Coronary artery (tissue), 2 donors: ENCODE measurements around the gene SIN3B.
A peak's percentile ranks its signal among the peaks of the same experiment; 100 is the strongest.

Experiments
- DNase-seq: peaks from one replicate; pipeline ENCODE4 v3.0.0-alpha.2; 2017; ENCODE audit warnings: low spot score
- H3K27ac ChIP-seq, 2 donors: fragments of 200-600 bp; sonication (generic); one replicate each; pipeline ENCODE4 v1.5.1; 2016 to 2019
- H3K4me3 ChIP-seq: fragments of 200-600 bp; sonication (generic); 2 replicates; pipeline ENCODE4 v1.5.1; 2016; ENCODE audit warnings: mild to moderate bottlenecking, moderate library complexity
- CTCF ChIP-seq: fragments of 200-600 bp; sonication (generic); IDR thresholded peaks from one replicate; pipeline ENCODE4 v1.5.1; 2019; ENCODE audit warnings: antibody characterized with exemption

The SIN3B gene

GRCh38 chr19:16829010-16829821 lies at the start of gene SIN3B:
Gene SIN3B, plus strand, starts transcription at chr19:16829398. Its CDS starts 23 bp downstream, at chr19:16829421.
- Histone ChIP-seq H3K27ac (peak within 1 kb of the TSS; percentile 71 to 85), H3K4me3 (peak within 1 kb of the TSS; percentile 98)
- no peak for TF ChIP-seq CTCF
- DNase-seq = peak; percentile 80

- no peak overlapping the region for H3K27ac ChIP-seq
- DNase-seq = no peak
- TF ChIP-seq CTCF = no peak
- H3K4me3 ChIP-seq = no peak overlapping the region
Measured at GRCh38 chr19:16779539-16780163, 49.5 kb upstream of the SIN3B start.

GRCh38 chr19:16782719-16783118 lies 46.5 kb upstream of the SIN3B start:
- no peak for TF ChIP-seq CTCF
- H3K27ac ChIP-seq = no peak overlapping the region
- no peak for DNase-seq
- H3K4me3 ChIP-seq = no peak overlapping the region

- Histone ChIP-seq H3K27ac (no peak overlapping the region), H3K4me3 (no peak overlapping the region)
- no peak for TF ChIP-seq CTCF
- no peak for DNase-seq
Measured at GRCh38 chr19:16788479-16788878, 40.7 kb upstream of the SIN3B start.

- TF ChIP-seq CTCF = no peak
- no peak for DNase-seq
- Histone ChIP-seq H3K4me3 (no peak overlapping the region), H3K27ac (no peak overlapping the region)
Measured at GRCh38 chr19:16789238-16789637, 40.0 kb upstream of the SIN3B start.

GRCh38 chr19:16790051-16790450 lies 39.1 kb upstream of the SIN3B start:
- DNase-seq = no peak
- Histone ChIP-seq H3K27ac (no peak overlapping the region), H3K4me3 (no peak overlapping the region)
- no peak for TF ChIP-seq CTCF

GRCh38 chr19:16791942-16792341 lies 37.3 kb upstream of the SIN3B start:
- H3K4me3 ChIP-seq = no peak overlapping the region
- no peak overlapping the region for H3K27ac ChIP-seq
- TF ChIP-seq CTCF = no peak
- DNase-seq = no peak
